DOHH2 (cell line): ENCODE data around the gene MYLIP.

Source experiments
- H3F3A ChIP-seq: fragments of 200-600 bp; sonication (generic), shearing (Covaris generic); 2 replicates; pipeline ENCODE4 v1.6.0; 2016; ENCODE audit warnings: antibody characterized with exemption, mild to moderate bottlenecking; ENCODE audit not compliant: control insufficient read depth, insufficient read depth
- H3K27ac ChIP-seq: fragments of 200-600 bp; sonication (generic); 2 replicates; pipeline ENCODE4 v1.5.1; 2014; ENCODE audit warnings: low read depth, mild to moderate bottlenecking, low read length, moderate library complexity
- H3K27me3 ChIP-seq: fragments of 200-600 bp; sonication (generic); 2 replicates; pipeline ENCODE4 v1.6.1; 2014; ENCODE audit warnings: mild to moderate bottlenecking, low read length, mixed read lengths; ENCODE audit not compliant: control insufficient read depth
- H3K36me3 ChIP-seq: fragments of 200-600 bp; sonication (generic); 2 replicates; pipeline ENCODE4 v1.6.1; 2014; ENCODE audit warnings: mild to moderate bottlenecking, low read length, moderate library complexity, mixed read lengths; ENCODE audit not compliant: control insufficient read depth
- H3K4me1 ChIP-seq: fragments of 200-600 bp; sonication (generic); 2 replicates; pipeline ENCODE4 v1.6.1; 2014; ENCODE audit warnings: mild to moderate bottlenecking, low read length, mixed read lengths; ENCODE audit not compliant: control insufficient read depth
- H3K4me2 ChIP-seq: fragments of 200-600 bp; sonication (generic); 2 replicates; pipeline ENCODE4 v1.6.0; 2014; ENCODE audit warnings: mild to moderate bottlenecking, low read length, moderate library complexity
- H3K4me3 ChIP-seq: fragments of 200-600 bp; sonication (generic); 2 replicates; pipeline ENCODE4 v1.5.1; 2014; ENCODE audit warnings: mild to moderate bottlenecking, low read length, mixed read lengths
- H3K79me2 ChIP-seq: fragments of 200-600 bp; sonication (generic); 2 replicates; pipeline ENCODE4 v1.6.1; 2014; ENCODE audit warnings: mild to moderate bottlenecking, low read length, mixed read lengths; ENCODE audit not compliant: control insufficient read depth
- H3K9me2 ChIP-seq: fragments of 200-600 bp; sonication (generic); replicated peaks from 2 replicates; pipeline ENCODE4 v1.6.1; 2014; ENCODE audit warnings: mild to moderate bottlenecking, low read length, mixed read lengths; ENCODE audit not compliant: control insufficient read depth
- H3K9me3 ChIP-seq: fragments of 200-600 bp; sonication (generic); 2 replicates; pipeline ENCODE4 v1.6.1; 2014; ENCODE audit warnings: antibody characterized with exemption, low read length, mixed read lengths; ENCODE audit not compliant: control insufficient read depth, insufficient read depth
- H4K20me1 ChIP-seq: fragments of 200-600 bp; sonication (generic); 2 replicates; pipeline ENCODE4 v1.6.0; 2014; ENCODE audit warnings: low read depth, mild to moderate bottlenecking, antibody characterized with exemption, low read length, moderate library complexity; ENCODE audit not compliant: control insufficient read depth, insufficient read depth
- CTCF ChIP-seq: fragments of 200-600 bp; sonication (generic); IDR thresholded peaks from one replicate; pipeline ENCODE4 v1.5.1; 2014; ENCODE audit warnings: antibody characterized with exemption, mild to moderate bottlenecking, low read depth, low read length; ENCODE audit not compliant: poor library complexity, severe bottlenecking
- EZH2phosphoT487 ChIP-seq: fragments of 200-600 bp; sonication (generic); IDR thresholded peaks from 2 replicates; pipeline ENCODE4 v1.6.1; 2017; ENCODE audit warnings: borderline replicate concordance, mild to moderate bottlenecking, antibody characterized with exemption, low read length, moderate library complexity, mixed read lengths

MYLIP gene

GRCh38 chr6:16132909-16133308 is 4.0 kb downstream of the MYLIP start:
- peak overlapping the region; percentile 83 for H3K4me2 ChIP-seq
- H3K36me3 ChIP-seq: peaks cover 83% of the 10 kb centered on the region
- no peaks in the 10 kb centered on the region for H3K9me2 ChIP-seq
- peaks cover 89% of the 10 kb centered on the region for H3K79me2 ChIP-seq
- H3K27ac ChIP-seq: no peak overlapping the region
- H3F3A ChIP-seq: no peaks in the 10 kb centered on the region
- no peaks in the 10 kb centered on the region for H3K9me3 ChIP-seq
- H4K20me1 ChIP-seq: peaks cover 65% of the 10 kb centered on the region
- TF ChIP-seq EZH2phosphoT487: no peak
- no peak for TF ChIP-seq CTCF
- H3K27me3 ChIP-seq: no peaks in the 10 kb centered on the region
- peaks cover 69% of the 10 kb centered on the region for H3K4me1 ChIP-seq
- H3K4me3 ChIP-seq: peak overlapping the region; percentile 85

- peaks cover 71% of the 10 kb centered on the region for H4K20me1 ChIP-seq
- H3K36me3 ChIP-seq: peaks cover 96% of the 10 kb centered on the region
- H3K4me1 ChIP-seq: peaks cover 66% of the 10 kb centered on the region
- H3K27ac ChIP-seq: no peak overlapping the region
- H3K27me3 ChIP-seq: no peaks in the 10 kb centered on the region
- TF ChIP-seq CTCF (no peak), EZH2phosphoT487 (no peak)
- peak overlapping the region; percentile 83 for H3K4me2 ChIP-seq
- H3K79me2 ChIP-seq: peaks cover 99% of the 10 kb centered on the region
- H3K9me2 ChIP-seq: no peaks in the 10 kb centered on the region
- H3K4me3 ChIP-seq: no peak overlapping the region
- H3F3A ChIP-seq: no peaks in the 10 kb centered on the region
- no peaks in the 10 kb centered on the region for H3K9me3 ChIP-seq
Observed at GRCh38 chr6:16134430-16134829, 5.5 kb downstream of the MYLIP start.

DNA sequence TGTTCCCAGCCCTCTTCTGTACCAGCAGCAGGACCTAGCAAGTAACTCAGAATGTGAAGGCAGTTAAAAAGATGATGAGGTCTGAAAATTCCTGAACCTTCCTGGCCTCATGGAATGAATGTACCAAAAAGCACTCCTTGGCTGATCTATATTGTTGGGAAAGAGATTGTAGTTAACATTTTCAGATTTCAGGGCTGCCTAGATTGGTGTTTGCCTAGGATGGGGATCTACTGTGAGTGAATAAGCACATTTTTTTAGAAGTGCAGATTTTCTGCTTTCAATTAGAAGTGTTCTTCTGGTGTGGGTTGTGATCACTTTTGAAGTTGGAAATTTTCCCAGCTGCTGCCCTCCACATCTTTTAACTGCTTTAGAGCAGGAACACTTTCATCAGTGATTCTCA is 6.2 kb downstream of the MYLIP start:
- no peak for TF ChIP-seq EZH2phosphoT487
- no peak for TF ChIP-seq CTCF
- H3K79me2 ChIP-seq: peaks cover 99% of the 10 kb centered on the region
- H3K4me1 ChIP-seq: peaks cover 66% of the 10 kb centered on the region
- H4K20me1 ChIP-seq: peaks cover 71% of the 10 kb centered on the region
- no peaks in the 10 kb centered on the region for H3K9me3 ChIP-seq
- H3K27me3 ChIP-seq: no peaks in the 10 kb centered on the region
- no peak overlapping the region for H3K27ac ChIP-seq
- H3K36me3 ChIP-seq: peaks cover 96% of the 10 kb centered on the region
- H3F3A ChIP-seq: no peaks in the 10 kb centered on the region
- H3K4me3 ChIP-seq: no peak overlapping the region
- no peaks in the 10 kb centered on the region for H3K9me2 ChIP-seq
- H3K4me2 ChIP-seq: peak overlapping the region; percentile 83
